Astrocyte (in vitro differentiated cells and primary cell): ENCODE measurements around the gene HS6ST2.

ENCODE experiments used
- CTCF ChIP-seq: IDR thresholded peaks from 2 replicates; pipeline ENCODE4 v1.5.1; 2011; ENCODE audit warnings: low read depth, mild to moderate bottlenecking, inconsistent platforms, low read length, moderate library complexity; ENCODE audit not compliant: insufficient read depth
- EZH2 ChIP-seq: IDR thresholded peaks from 2 replicates; pipeline ENCODE4 v1.6.1; 2012; ENCODE audit warnings: mild to moderate bottlenecking, low read length, inconsistent platforms; ENCODE audit not compliant: insufficient read depth

GRCh38 chrX:132876523-132877338, 81.7 kb downstream of the HS6ST2 start:
- no peak for TF ChIP-seq CTCF
- no peak for TF ChIP-seq EZH2
